A549 treated with RU486 at 1 μM for 4 hours (cell line): ENCODE measurements around the gene RPS5. TPM values are rescaled to one million over a fixed set of nuclear protein-coding genes. Genes with fewer than 3 reads are reported as not detected.

Source experiments
- total RNA-seq: library from RNA; stranded (reverse); fragments of 200-300 nt; extraction: Qiagen RNA extraction; gene quantifications from 5 replicates; pipeline ENCODE4 v1.2.3, GENCODE V29; 2022; ENCODE audit warnings: low read depth

RPS5 gene
- 2,154 to 2,606 TPM (median 2,462 TPM) in 5 replicates for total RNA-seq

GRCh38 chr19:58386576-58387337 is at the start of gene RPS5:
Gene RPS5 (plus strand): TSS chr19:58387269. CDS start chr19:58388138, 869 bp downstream.

GRCh38 chr19:58352760-58353671 is 34.1 kb upstream of the RPS5 start, which contains the start of gene A1BG:
Gene A1BG (minus strand): TSS chr19:58353492. CDS start chr19:58353437, 55 bp downstream.

GRCh38 chr19:58362272-58362994 is 24.6 kb upstream of the RPS5 start, which contains the start of gene ZNF497:
Gene ZNF497 (minus strand): TSS chr19:58362751. CDS start chr19:58357635, 5,116 bp downstream.

GRCh38 chr19:58380662-58381459 is 6.2 kb upstream of the RPS5 start, which contains the start of gene ZNF837:
Gene ZNF837 (minus strand): TSS chr19:58381030. CDS start chr19:58369332, 11,698 bp downstream.

GRCh38 chr19:58395220-58395978 is 8.3 kb downstream of the RPS5 start, which contains the start of gene RNF225:
Gene RNF225 (plus strand): TSS chr19:58395656. CDS start chr19:58396090, 434 bp downstream.

GRCh38 chr19:58408152-58409009 is 21.3 kb downstream of the RPS5 start, which contains the start of gene ZNF584:
Gene ZNF584 (plus strand): TSS chr19:58408649. CDS start chr19:58409148, 499 bp downstream.

GRCh38 chr19:58439576-58440554 is 52.8 kb downstream of the RPS5 start, which contains the start of gene ZNF132:
Gene ZNF132 (minus strand): TSS chr19:58440153. CDS start chr19:58439821, 332 bp downstream.

Other genes with a start within 250 kb of the RPS5 start
- gene ZNF329, start 236.5 kb upstream of the RPS5 start, total RNA-seq, result 2.6 to 3.4 TPM (median 3.0 TPM) in 5 replicates
- gene ZNF274, start 204.2 kb upstream of the RPS5 start, total RNA-seq, result 11.6 to 15.7 TPM (median 13.2 TPM) in 5 replicates
- gene ZNF544, start 158.4 kb upstream of the RPS5 start, total RNA-seq, result 16.8 to 28.0 TPM (median 18.4 TPM) in 5 replicates
- gene ZNF8, start 108.3 kb upstream of the RPS5 start, total RNA-seq, result 0.92 to 1.4 TPM (median 1.2 TPM) in 5 replicates
- 89.1 to 120 TPM (median 93.3 TPM) in 5 replicates for gene ERVK3-1, start 81.9 kb upstream of the RPS5 start, total RNA-seq
- 2.4 to 3.0 TPM (median 2.6 TPM) in 5 replicates for gene ZSCAN22, start 60.3 kb upstream of the RPS5 start, total RNA-seq
- 8.1 to 17.1 TPM (median 13.2 TPM) in 5 replicates for gene A1BG, start 33.8 kb upstream of the RPS5 start, total RNA-seq
- 0.80 to 1.8 TPM (median 1.5 TPM) in 5 replicates for gene ZNF497, start 24.5 kb upstream of the RPS5 start, total RNA-seq
- 0.79 to 1.8 TPM (median 1.5 TPM) in 5 replicates for gene ZNF837, start 6.2 kb upstream of the RPS5 start, total RNA-seq
- gene RNF225, start 8.4 kb downstream of the RPS5 start, total RNA-seq, result 0.23 to 0.63 TPM (median 0.27 TPM) in 3 of 5 replicates, not detected in the others
- 17.9 to 21.0 TPM (median 19.6 TPM) in 5 replicates for gene ZNF584, start 21.4 kb downstream of the RPS5 start, total RNA-seq
- gene ZNF132, start 52.9 kb downstream of the RPS5 start, total RNA-seq, result 0.09 to 0.16 TPM (median 0.12 TPM) in 4 of 5 replicates, not detected in the other
- gene ZNF324B, start 64.4 kb downstream of the RPS5 start, total RNA-seq, result 5.4 to 7.6 TPM (median 6.7 TPM) in 5 replicates
- gene ZNF324, start 79.8 kb downstream of the RPS5 start, total RNA-seq, result 8.5 to 10.1 TPM (median 9.6 TPM) in 5 replicates
- gene ZNF446, start 89.1 kb downstream of the RPS5 start, total RNA-seq, result 10.8 to 14.0 TPM (median 11.5 TPM) in 5 replicates
- gene SLC27A5, start 124.7 kb downstream of the RPS5 start, total RNA-seq, result 20.2 to 31.0 TPM (median 29.2 TPM) in 5 replicates
- gene ZBTB45, start 132.5 kb downstream of the RPS5 start, total RNA-seq, result 11.1 to 21.2 TPM (median 17.9 TPM) in 5 replicates
- 618 to 908 TPM (median 657 TPM) in 5 replicates for gene TRIM28, start 156.8 kb downstream of the RPS5 start, total RNA-seq
- gene CHMP2A, start 167.8 kb downstream of the RPS5 start, total RNA-seq, result 187 to 221 TPM (median 197 TPM) in 5 replicates
- 139 to 187 TPM (median 143 TPM) in 5 replicates for gene UBE2M, start 171.3 kb downstream of the RPS5 start, total RNA-seq
- gene MZF1, start 186.1 kb downstream of the RPS5 start, total RNA-seq, result 9.0 to 18.1 TPM (median 14.8 TPM) in 5 replicates